GM19043 (cell line): ENCODE results near the gene LBHD2.

Experiments
- ATAC-seq: cut with Tn5 transposase; IDR thresholded peaks from one replicate; pipeline ENCODE4 v1.9.1; 2021; ENCODE audit warnings: low read depth; ENCODE audit not compliant: unreplicated experiment

Gene LBHD2

DNA sequence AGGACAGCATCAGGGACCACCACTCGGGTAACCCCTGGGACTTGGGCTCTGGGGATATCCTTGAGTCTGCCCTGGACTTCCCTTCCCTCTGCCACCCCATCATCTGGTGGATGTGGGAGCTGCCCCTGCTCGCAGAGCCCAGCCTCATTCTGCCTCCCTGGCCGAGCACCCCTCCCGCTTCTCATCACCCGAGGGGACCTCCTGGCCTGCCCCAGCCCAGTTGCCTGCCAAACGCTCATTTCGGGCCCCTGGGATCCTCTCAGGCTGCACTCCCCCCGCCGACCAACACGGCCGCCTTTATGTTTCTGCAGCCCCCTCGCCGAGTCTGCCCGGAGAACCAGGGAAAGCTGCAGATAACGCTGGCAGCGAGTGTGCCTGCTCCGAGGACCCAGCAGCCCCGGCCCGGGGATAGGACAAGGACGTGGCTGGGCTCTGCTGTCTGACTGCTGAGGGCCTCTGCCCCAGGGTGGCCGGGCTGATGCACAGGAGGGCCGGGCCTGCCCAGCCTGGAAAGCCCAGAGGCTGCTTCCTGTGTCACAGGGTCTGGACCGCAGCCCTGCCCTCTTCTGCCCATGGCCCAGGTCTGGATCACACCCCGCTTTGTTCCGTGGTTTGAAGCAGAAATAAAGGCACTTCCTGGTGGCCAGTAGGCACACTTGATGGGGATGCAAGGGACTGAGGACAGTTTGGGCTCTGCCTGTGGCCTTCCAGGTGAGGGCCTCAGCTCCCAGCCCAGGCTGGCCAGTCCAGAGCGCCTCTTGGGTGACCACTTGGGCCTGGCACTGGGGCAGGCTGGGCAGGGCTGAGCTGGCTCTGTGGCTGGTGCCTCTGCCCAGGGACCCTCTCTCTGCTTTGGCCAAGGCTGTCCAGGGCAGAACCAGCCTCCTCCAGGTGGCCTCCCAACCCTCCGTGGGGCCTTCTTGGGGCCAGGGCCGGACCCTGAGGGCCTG is 5.7 kb downstream of the LBHD2 start:
- ATAC-seq: no peak

DNA sequence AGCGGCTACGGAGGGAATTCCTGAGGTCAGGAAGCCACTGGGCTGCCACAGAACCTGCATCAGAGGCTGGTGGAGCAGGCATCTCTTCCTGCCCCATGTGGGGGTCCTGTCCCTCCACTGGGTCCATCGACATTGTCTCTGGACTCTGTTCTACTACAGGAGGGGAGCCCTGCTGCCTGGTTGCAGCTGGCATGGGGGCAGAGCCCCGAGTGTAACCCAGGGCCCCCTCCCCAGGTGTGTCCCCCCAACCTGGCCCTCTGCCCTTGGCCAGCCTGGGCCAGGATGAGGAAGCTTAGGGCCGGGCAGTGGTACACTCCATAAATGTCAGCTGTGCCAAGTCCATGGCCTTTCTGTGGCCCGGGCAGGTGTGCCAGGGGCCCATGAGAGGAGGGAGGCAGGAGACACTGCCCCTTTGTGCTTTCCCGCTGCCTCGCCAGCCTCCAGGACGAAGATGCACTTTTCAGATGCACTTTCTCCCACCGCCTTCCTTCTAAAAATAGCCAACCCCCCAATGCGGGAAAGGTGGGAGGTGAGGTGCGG is 6.5 kb downstream of the LBHD2 start:
- ATAC-seq: no peak

DNA sequence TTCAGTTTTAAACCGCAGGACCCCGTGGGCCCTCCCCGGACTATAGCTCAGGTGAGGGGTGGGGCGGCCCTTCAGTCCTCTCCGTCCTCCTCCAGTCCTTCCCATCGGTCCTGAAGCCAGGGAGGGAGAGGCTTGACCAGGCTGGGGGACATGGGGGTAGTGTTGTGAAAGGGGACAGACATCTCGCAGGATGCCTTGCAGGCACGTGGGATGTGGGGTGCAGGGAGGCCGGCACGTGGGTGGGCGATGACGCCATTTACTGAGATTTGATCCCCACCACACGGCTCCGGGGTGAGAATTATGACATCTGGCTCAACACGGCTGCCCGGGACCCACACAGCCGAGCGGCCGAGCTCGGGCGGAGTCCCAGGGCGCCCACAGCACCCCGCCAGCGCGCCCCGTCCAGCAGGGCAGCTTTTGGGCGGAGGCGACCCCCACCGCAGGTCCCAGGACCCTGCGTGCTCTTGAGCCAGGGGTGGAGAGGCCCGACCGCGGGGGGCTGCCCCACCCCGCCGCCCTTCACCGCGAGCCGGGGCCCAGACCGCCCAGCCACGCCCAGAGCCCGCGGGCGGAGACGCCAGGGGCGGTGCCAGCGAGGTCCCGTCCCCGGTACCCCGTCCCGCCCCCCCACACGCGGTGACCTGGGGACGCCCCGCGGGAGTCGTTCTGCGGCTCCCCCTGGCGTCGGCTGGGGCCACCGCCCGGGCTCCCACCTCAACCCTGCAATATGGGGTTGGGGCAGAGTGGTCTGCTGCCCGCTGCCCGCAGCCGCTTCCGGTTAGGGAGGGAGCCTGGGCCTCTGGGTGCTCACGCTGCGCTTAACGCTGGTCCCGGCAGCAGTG is 7.3 kb downstream of the LBHD2 start:
- no peak for ATAC-seq

DNA sequence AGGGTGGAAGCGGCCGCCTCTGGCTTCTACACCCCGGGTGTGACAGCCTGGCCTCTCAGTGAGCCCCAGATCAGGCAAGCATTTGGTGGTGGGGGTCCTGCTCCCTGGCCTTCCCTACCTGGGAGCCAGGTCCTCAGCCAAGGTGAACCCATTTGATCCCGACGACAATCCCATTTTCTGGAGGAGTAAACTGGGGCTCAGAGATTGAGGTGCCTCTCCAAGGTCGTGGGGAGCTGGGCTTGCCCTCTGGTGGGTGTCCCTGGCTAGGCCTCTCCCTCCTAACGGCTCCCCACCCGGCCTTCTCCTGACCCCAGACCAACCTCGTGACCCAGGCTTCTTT is 7.8 kb downstream of the LBHD2 start:
- ATAC-seq: no peak

DNA sequence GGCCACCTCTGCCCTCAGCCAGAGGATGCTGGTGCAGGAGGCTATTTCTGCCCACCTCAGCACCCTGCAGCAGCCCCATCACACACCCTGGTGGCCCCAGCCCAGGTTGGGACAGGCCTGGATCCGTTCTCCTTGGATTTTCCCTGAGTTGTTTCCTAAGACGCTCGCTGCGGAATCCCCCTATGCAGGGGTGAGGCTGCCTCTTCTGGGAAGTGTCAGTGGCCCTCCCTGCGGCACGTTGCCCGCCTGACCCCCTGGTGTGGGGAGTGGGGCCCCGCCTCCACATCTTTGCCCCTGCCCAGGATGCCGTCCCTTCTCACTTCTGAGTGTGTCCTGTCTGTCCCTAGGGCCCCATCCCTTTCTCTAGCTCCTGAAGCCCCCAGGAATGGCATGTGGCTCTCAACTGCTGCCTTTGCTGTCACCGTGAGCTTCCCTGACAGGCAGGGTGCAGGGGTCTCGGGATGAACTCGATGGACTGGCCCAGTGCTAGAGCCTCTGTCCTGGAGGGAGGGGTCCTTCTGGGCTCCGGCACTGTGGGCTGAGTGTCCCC is 9.9 kb downstream of the LBHD2 start:
- ATAC-seq: no peak

DNA sequence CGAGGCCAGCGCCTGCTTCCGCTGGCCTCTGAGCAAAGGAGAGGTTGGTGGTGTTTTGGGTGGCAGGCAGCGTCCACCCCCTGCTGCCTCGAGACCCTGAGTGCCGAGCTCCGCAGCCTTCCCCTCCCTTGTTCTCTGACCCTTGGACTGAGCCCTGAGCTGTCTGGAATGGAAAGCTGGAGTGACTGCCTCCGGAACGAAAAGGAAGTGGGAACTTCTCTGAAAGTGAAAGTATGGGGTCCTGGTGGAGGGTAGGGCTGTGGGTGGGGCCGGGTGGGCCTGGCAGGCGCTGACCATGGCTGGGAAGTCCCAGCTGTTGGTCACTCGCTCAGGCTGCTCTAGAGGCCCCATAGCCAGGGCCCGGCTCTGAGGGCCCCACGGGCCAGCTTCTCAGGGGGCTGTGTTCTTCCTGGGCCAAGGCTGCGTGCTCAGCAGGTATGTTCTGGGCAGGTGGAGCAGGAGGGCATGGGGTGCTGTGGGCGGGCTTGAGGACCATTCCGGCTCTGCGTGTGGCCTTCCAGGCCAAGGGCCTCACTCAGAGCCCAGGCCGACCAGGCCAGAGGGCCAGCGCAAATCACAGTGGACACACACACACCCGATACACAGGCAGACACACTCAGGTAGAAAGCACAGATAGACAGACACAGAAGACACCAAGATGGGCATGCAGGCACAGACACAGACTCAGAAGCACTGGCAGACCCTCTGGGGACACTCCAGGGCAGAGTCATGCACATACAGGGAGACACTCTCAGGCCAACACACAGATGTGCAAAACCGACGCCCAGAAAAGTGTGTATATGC is 10.6 kb downstream of the LBHD2 start, which contains the start of gene EXOC3L4:
Gene EXOC3L4, plus strand, starts transcription at position 320 of the 804 bp plus-strand sequence. CDS start 5,495 bp downstream, outside the sequence.
- ATAC-seq: no peak

DNA sequence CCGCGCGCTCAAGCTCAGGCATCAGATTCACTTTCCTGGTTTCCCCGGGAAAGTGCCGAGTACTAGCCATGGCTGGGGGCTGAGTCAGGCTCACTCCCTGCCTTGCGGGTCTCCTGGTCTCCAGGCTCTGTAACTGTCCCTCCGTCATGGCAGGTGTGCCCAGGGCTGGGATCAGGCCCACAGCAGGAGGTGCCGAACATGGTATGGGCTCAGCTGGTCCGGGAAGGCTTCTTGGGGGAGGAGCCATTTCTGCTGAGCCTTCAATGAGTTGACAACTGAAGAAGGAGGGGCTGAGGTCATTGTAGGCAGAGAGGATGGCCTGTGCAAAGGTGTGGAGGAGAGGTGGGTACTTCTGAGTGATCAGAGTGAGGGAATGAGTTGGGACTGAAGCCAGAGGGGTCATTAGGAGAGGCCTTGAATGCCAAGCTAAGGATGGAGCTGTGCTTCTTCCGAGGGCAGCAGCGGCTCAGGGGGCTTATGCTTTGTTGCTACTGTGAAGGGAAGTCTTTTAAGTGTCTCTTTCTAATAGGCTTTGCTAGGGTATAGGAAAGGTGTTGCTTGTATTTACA is 11.3 kb downstream of the LBHD2 start:
- ATAC-seq: no peak

DNA sequence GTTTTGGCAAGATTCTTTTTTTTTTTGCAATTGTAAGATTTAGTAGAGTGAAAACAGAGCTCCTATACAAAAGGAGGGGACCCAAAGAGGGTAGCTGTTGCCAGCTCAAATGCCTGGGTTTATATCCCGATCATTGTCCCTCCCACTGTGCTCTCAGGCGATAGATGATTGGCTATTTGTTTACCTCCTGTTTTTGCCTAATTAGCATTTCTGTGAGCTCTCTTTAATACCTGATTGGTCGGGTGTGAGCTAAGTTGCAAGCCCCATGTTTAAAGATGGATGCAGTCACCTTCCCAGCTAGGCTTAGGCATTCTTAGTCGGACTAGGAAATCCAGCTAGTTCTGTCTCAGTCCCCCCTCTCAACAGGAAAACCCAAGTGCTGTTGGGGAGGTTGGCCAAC is 12.4 kb downstream of the LBHD2 start:
- no peak for ATAC-seq

DNA sequence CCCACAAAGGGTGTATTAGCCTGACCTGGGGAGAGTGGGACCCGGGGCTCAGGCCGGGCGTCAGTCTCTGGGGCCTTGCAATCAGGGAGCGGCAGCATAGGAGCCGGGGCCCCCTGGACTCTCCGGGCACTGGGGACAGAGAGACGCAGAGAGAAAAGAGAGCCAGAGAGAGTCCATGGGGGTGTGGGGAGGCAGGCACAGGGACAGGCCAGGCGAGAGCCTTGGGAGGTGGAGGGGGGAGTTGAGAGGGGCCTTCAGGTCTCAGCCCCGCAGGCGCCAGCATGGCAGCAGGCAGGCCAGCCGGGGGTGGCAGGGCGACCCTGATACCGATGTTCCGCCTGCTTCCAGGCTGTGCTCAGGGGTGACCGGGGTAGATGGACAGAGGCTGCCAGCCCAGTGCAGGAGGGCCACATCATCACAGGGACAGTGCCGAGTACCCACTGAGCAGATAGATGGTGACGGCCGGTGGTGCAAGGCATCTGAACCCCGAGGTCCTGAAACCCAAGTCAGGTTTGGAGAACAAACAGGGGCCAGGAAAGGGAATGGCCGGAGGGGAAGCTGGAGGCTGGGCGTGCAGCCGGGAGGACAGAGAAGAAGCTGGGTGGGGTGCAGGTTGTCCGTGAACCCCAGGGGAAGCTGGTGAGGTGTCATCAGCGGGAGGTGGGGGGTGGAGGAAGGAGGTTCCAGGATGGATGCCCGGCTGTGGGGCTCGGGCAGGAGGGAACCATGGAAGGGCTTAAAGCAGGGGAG is 13.4 kb downstream of the LBHD2 start:
- no peak for ATAC-seq

DNA sequence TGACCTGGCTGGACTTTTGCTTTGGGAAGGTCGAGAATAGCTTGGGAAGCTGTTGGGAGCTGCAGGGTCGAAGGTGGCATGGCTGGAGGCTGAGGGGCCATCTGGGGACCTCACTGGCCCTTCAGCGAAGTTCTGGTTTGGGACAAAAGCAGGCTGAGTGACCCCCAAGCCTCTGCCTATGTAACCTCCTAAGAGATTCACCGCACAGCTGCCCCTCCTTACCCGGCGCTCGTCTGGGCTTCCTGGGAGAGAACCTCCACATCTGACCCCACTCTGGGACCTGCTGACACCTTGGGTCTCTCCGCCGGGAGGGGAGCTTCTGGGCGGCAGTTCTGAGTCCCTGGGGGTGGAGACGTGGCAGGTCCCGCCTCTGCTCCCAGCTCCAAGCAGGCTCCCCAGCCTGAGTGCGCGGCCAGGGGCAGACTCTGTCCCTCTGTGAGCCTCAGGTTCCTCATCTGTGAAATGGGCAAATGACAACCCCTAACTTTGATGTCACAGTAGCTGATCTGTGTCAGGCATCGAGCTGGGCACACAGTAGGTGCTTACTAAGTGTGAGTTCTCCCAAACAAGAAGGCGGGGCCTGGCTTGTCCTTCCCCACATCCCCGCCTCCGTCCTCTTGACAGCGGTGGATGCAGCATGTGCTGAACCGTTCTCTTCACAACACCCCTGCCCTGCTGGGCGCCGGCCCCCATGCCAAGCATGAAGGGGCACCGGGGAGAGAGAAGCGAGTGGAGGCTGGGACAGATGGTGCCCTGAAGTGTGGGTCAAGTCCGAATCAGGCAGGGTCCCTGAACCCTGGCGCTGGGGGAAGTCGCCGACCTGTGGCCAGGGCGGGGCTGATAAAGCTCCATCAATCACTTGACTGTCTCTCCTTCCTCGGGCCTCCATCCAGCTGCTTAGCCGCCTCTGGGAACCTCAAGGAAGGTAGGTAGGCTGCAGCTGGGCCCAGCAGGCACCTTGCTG is 14.3 kb downstream of the LBHD2 start:
- no peak for ATAC-seq

DNA sequence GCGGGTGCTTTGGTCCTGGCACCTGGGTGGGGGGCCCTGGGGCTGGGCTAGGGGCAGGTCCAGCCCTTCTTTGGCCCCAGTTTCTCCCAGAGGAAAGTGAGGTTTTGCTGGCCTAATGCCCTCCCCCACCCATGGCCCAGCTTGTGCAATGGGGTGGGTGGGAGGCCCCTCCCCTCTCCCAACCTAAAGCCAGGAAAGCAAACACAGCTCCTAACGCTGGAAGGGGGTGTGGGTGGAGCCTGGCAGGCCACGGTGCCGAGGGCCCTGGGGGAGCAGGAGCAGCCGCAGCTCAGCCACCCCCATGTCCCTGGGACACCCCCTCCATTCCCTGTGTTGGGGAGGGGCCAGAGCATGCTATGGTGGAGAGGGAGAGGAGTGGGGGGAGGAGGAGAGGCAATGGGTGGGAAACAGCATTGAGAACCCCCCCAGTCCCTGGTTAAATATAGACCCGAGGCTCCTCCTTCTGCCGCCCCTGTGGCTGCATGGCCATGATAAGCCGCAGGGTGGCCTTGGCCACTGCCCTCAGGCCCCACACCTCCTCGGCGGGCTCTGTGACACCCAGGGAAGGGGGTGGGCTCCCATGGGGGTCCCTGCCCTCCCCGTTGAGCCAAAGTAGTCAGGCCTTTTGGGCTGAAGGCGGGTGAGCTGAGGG is 15.2 kb downstream of the LBHD2 start:
- no peak for ATAC-seq

DNA sequence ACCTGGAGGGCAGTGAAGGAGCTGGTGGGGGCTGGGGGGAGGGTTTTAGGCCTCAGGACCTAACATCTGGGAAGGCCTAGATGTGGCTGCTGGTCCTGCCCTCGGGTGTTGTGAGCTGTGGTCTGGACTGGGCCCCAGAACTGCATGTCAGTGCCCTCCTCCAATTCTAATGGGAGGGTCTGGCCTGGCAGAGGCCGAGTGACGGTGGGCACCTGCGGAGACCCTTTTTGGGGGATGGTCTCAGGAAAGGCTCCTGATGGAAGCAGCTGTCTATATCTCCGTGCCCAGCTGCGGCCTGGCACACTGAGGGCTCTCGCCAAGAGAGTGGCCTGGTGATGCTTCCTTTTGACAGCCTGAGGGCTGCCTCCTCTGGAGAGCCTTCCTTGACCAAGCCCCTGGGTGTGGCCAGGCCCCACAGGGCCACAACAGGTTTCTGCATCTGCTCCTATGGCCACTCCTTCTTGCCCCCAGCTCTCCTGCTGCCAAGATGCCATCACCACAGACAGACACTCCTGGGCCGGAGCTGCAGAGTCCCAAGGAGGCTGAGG is 15.8 kb downstream of the LBHD2 start:
- ATAC-seq: no peak

DNA sequence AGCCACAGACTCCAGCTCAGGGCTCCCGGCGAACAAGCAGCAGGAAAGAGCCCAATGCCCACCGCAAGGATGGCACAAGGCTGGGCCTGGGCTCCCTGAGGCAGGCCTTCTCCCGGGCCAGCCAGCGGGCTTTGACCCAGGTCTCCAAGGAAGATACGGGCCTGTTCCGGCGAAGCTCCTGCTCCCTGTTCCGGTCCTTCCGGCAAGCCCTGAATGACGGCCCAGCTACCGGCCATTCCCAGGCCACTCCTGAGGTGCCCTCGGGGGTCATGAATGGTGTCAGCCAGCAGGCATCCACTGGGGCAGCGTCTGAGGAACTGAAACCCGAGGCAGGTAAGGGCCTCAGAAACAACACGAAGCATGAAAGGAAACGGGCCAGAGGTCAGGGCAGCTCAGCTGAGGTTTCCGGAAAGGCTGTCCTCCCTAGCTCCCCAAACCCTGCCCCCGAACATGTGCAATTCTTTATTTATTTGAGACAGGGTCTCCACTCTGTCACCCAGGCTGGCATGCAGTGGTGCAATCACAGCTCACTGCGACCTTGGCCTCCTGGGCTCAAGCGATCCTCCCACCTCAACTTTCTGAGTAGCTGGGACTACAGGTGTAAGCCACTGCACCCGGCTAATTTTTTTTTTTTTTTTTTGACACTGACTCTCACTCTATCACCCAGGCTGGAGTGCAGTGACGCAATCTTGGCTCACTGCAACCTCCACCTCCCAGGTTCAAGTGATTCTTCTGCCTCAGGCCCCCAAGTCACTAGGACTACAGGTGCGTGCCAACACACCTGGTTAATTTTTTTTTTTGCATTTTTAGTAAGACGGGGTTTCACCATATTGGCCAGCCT is 16.5 kb downstream of the LBHD2 start:
- ATAC-seq: no peak

DNA sequence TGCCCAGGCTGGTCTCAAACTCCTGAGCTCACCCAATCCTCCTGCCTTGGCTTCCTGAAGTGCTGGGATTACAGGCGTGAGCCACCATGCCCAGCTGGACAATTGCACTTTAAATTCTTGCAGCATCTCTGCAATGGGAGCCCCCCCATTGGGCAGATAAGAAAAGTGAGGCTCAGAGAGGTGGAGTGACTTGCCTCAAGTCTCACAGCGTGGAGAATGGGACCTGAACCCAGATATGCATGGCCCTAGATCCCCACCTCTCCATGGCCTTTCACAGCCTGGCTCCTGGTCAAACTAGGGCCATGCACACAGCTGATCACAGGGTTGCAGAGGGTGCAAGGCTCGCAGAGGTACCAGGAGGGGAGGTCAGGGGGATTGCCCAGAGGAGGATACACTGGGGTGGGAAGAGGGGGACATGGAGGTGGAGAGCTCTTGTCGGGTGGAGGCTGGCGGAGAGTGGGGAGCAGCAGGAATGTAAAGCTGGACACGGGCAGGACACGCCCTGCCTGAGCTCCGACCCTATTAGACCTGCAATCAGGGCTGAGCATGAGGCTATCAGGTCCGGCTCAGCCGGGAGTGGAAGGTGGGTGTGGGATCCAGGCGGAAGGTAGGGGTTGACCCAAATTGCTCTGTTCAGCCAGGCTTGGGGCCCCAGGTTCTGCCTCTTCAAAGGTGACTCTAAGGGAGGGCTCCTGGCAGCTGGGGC is 17.4 kb downstream of the LBHD2 start:
- ATAC-seq: no peak

DNA sequence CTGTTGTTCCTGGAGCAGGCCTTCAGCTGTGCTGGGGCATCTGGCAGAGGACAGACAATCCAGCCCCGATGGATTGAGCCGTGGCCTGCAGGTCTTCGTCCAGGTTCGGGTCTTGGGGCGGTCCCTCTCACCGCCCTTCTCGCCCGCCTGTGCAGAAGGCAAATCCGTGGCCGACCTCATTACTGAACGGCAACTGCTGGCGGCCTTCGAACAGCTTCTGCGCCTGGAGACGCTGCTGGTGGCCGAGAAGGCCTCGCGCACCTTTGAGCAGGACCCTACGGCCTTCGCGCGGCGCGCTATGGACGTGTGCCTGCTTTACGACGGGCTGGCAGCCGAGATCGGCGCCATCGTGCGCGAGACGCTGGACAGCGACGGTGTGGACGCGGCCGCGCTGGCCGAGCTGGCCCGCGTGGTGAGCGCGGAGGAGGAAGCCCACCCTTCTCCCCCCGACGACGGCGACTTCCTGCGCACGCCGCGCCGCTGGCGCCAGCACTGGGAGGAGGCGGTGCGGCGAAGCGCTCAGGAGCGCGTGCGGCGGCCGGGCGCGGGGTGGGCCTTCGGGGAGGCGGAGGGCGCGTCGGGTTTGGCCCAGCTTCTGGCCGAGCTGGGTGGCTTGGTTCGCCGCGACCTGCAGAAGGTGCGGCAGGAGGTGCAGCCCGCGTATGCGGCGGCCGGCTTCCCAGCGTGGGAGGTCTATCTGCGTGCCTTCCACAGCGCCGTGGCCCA is 18.1 kb downstream of the LBHD2 start:
- ATAC-seq: no peak
